GM12874 (cell line): ENCODE results near the gene MEIOB.

Experiments
- CTCF ChIP-seq: IDR thresholded peaks from 2 replicates; pipeline ENCODE4 v1.5.1; 2011; ENCODE audit warnings: low read depth, mild to moderate bottlenecking, control low read depth, low read length, moderate library complexity; ENCODE audit not compliant: insufficient read depth

Gene MEIOB

GRCh38 chr16:1788095-1788707 is 83.8 kb downstream of the MEIOB start:
- TF ChIP-seq CTCF: no peak

GRCh38 chr16:1787322-1788094 is 84.5 kb downstream of the MEIOB start:
- no peak for TF ChIP-seq CTCF

GRCh38 chr16:1787056-1787321 is 85.0 kb downstream of the MEIOB start:
- TF ChIP-seq CTCF: no peak

GRCh38 chr16:1786242-1787055 is 85.5 kb downstream of the MEIOB start:
- TF ChIP-seq CTCF: no peak

GRCh38 chr16:1785846-1786170 is 86.2 kb downstream of the MEIOB start:
- no peak for TF ChIP-seq CTCF

- no peak for TF ChIP-seq CTCF
Measured at GRCh38 chr16:1784977-1785845, 86.8 kb downstream of the MEIOB start.
